ENCODE data around the gene C1QTNF8.

- TF ChIP-seq CTCF (IDR thresholded peaks at IDR 0.05) (no peak), EZH2 (IDR thresholded peaks at IDR 0.05) (no peak), EZH2phosphoT487 (IDR thresholded peaks at IDR 0.05) (no peak)
These were observed 18.0 kb upstream of the C1QTNF8 start for GRCh38 chr16:1113889-1114526.

Measured in neural progenitor cell (in vitro differentiated cells).